ENCODE results near the gene MT2A.

DNA sequence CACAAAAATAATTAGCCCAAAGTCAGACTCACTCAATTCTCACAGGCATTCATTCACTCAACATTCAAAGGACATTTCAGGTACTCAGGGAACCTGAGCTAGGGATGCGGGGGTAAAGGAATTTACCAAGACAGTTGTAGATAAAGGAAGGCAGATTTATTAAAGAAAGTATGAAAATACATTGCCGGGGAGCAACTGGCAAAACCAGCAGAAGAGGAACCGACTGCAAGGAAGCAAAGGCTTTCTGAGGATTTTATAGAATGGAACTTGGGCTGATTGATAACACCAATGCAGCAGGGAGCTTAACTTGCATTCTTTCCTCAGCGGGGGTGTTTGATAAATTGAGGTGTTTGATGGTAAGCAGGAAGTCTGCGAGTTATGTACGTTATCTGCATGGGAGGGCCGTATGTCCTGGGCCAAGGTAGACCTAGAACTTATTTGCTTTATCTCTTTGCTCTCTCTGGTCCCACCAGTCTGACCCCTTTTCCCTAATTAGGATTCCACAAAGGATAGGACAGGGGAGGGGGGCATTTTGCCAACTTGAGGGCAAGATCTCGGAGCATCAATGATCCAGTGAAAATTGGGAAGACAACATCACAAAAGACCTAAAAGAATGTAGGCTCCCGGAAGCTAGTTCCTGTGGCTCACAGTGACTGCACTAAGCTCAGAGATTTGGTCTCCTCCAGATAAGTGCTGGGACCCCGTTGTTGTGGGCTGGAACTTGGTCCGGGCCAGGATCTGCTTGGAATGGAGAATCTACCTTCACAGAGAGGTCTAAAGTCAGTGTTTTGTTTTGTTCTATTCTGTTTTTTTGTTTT is 24.8 kb upstream of the MT2A start:
- TF ChIP-seq EZH2 (IDR thresholded peaks at IDR 0.05; ENCODE audit: insufficient read depth, poor library complexity, severe bottlenecking) (no peak), EZH2phosphoT487 (IDR thresholded peaks at IDR 0.05; ENCODE audit: insufficient read depth, low read depth) (no peak)

All from GM23248 (cell line).